ENCODE data around the gene NDFIP2.

DNA sequence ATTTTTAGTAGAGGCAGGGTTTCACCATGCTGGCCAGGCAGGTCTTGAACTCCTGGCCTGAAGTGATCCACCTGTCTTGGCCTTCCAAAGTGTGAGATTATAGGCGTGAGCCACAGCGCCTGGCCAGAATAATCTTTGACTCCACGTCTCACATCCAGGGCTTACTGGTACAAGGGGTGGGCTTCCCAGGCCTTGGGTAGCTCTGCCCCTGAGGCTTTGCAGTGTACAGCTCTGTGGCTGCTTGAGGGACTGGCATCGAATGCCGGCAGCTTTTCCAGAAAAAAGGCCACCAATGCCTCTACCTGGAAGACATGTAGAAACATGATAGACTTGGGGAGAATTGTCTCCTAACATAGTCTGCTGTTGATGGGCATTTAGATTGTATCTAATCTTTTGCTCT lies 57.8 kb downstream of the NDFIP2 start:
- TF ChIP-seq CTCF (IDR thresholded peaks at IDR 0.05) (no peak), POLR2A (IDR thresholded peaks at IDR 0.05) (no peak)
